ENCODE measurements around the gene CBX3. TPM values are rescaled to one million over a fixed set of nuclear protein-coding genes. Genes with fewer than 3 reads are reported as not detected.

The CBX3 gene
- total RNA-seq, 2 donors from 2014 or later: 53.7 to 64.2 TPM

- no peak for TF ChIP-seq CTCF (IDR thresholded peaks at IDR 0.05)
- Histone ChIP-seq H3K9me3 (no peaks in the 10 kb centered on the region), H3K4me1 (ENCODE audit: control insufficient read depth in 1 of 2, low read depth in 2 of 2) (no peaks in the 10 kb centered on the region), H3K36me3 (peaks cover 12% of the 10 kb centered on the region), H3K27ac (no peak overlapping the region), H3K4me3 (no peak overlapping the region), H3K27me3 (replicated peaks; ENCODE audit: insufficient read depth) (no peaks in the 10 kb centered on the region)
- ATAC-seq (ENCODE audit: insufficient number of reproducible peaks, low FRiP score, low read depth) (no peak), DNase-seq (ENCODE audit: low spot score) (no peak)
Observed at GRCh38 chr7:26213807-26214515, 12.4 kb downstream of the CBX3 start.

- Histone ChIP-seq H3K4me1 (ENCODE audit: control insufficient read depth in 1 of 2, low read depth in 2 of 2) (no peaks in the 10 kb centered on the region), H3K27me3 (replicated peaks; ENCODE audit: insufficient read depth) (no peaks in the 10 kb centered on the region), H3K9me3 (no peaks in the 10 kb centered on the region), H3K36me3 (peaks cover 4% of the 10 kb centered on the region), H3K27ac (no peak overlapping the region), H3K4me3 (no peak overlapping the region)
- DNase-seq (ENCODE audit: low spot score): no peak
- no peak for TF ChIP-seq CTCF (IDR thresholded peaks at IDR 0.05)
- ATAC-seq (ENCODE audit: insufficient number of reproducible peaks, low FRiP score, low read depth): no peak
Observed at GRCh38 chr7:26216049-26216448, 14.5 kb downstream of the CBX3 start.

- Histone ChIP-seq H3K27ac (no peak overlapping the region), H3K4me3 (no peak overlapping the region), H3K36me3 (no peaks in the 10 kb centered on the region), H3K4me1 (ENCODE audit: control insufficient read depth in 1 of 2, low read depth in 2 of 2) (no peaks in the 10 kb centered on the region), H3K9me3 (no peaks in the 10 kb centered on the region), H3K27me3 (replicated peaks; ENCODE audit: insufficient read depth) (no peaks in the 10 kb centered on the region)
- TF ChIP-seq CTCF (IDR thresholded peaks at IDR 0.05): no peak
- no peak for ATAC-seq (ENCODE audit: insufficient number of reproducible peaks, low FRiP score, low read depth)
- DNase-seq (ENCODE audit: low spot score): no peak
Observed at GRCh38 chr7:26224359-26224758, 22.8 kb downstream of the CBX3 start.

DNA sequence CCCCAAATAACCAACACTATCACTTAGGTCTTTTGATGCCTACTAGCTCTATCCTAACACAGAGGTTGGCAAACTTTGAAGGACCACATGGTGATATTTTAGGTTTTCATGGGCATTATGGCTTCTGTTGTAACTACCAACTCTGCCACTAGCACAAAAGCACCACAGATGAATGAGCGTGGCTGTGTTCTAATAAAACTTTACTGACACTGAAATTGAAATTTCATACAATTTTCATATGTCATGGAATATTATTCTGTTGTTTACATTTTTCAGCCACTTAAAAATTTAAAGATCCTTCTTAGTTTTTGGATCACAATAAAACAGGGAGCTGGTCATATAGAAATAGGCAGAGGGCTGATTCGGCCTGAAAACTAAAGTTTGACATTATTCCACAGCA is 26.4 kb downstream of the CBX3 start:
- DNase-seq (ENCODE audit: low spot score): no peak
- Histone ChIP-seq H3K36me3 (no peaks in the 10 kb centered on the region), H3K27me3 (replicated peaks; ENCODE audit: insufficient read depth) (no peaks in the 10 kb centered on the region), H3K9me3 (no peaks in the 10 kb centered on the region), H3K4me1 (ENCODE audit: control insufficient read depth in 1 of 2, low read depth in 2 of 2) (no peaks in the 10 kb centered on the region), H3K27ac (no peak overlapping the region), H3K4me3 (no peak overlapping the region)
- no peak for TF ChIP-seq CTCF (IDR thresholded peaks at IDR 0.05)
- no peak for ATAC-seq (ENCODE audit: insufficient number of reproducible peaks, low FRiP score, low read depth)

DNA sequence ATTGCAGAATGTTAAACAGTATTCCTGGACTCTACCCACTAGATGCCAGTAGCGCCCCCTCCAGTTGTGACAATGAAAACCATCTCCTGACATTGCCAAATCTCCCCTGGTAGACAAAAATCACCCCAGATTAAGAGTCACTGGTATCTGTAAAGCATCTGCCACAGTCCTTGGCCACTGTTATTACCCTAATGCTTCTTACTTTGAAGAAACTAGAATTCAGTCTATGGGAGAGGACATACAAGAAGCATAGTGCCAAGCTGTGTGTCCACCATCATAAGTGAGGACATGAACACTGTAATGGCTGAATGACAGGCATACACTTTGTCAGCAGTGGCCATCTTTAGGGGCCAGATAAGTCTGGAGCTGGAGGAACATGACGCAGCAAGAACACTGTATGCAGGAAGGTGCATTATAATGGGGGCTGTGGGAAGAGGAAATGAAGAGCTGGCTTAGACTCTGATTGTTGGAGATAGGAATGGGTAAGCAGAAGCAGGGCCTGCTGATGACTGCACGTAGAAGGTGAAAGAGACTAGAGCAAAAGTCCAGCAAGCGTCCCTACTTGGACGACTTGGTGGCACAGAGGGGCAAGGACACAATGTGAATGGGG is 32.5 kb downstream of the CBX3 start:
- H3K36me3 ChIP-seq: no peaks in the 10 kb centered on the region
- H3K27ac ChIP-seq: no peak overlapping the region
- H3K27me3 ChIP-seq (replicated peaks; ENCODE audit: insufficient read depth): no peaks in the 10 kb centered on the region
- no peaks in the 10 kb centered on the region for H3K4me1 ChIP-seq (ENCODE audit: control insufficient read depth in 1 of 2, low read depth in 2 of 2)
- no peak overlapping the region for H3K4me3 ChIP-seq
- no peak for TF ChIP-seq CTCF (IDR thresholded peaks at IDR 0.05)
- DNase-seq (ENCODE audit: low spot score): no peak
- no peaks in the 10 kb centered on the region for H3K9me3 ChIP-seq
- no peak for ATAC-seq (ENCODE audit: insufficient number of reproducible peaks, low FRiP score, low read depth)

All from thoracic aorta (tissue), 2 donors.